ENCODE results near the gene NCOA3.

DNA sequence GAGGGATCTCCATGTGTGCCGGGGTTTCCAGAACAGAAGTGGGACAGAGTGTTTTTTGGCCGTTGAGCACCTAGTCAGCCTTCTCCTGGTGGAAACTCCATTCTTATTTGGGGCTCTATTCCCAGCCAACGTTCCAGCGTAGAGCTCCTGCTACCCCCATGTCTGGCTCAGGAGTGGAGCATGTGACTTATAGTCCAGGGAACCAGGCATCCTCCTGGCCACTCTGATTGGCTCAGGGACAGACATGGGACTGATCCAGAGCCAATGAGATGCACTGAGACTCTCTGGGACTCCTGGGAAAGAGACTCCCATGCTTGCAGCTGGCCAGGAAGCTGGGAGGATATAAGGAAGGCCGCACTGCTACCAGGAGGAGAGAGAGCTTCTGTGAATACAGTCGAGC lies 196.5 kb downstream of the NCOA3 start:
- no peak for TF ChIP-seq EZH2 (IDR thresholded peaks at IDR 0.05; ENCODE audit: low read depth, unreplicated experiment)
- TF ChIP-seq, protein P1, sequence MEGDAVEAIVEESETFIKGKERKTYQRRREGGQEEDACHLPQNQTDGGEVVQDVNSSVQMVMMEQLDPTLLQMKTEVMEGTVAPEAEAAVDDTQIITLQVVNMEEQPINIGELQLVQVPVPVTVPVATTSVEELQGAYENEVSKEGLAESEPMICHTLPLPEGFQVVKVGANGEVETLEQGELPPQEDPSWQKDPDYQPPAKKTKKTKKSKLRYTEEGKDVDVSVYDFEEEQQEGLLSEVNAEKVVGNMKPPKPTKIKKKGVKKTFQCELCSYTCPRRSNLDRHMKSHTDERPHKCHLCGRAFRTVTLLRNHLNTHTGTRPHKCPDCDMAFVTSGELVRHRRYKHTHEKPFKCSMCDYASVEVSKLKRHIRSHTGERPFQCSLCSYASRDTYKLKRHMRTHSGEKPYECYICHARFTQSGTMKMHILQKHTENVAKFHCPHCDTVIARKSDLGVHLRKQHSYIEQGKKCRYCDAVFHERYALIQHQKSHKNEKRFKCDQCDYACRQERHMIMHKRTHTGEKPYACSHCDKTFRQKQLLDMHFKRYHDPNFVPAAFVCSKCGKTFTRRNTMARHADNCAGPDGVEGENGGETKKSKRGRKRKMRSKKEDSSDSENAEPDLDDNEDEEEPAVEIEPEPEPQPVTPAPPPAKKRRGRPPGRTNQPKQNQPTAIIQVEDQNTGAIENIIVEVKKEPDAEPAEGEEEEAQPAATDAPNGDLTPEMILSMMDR (conservative IDR thresholded peaks at IDR 0.05; ENCODE audit: low read depth in 2 of 2) = no peak

Measured in GM23338 (cell line).